Measurements from ENCODE around the gene SH2D1A. TPM values are rescaled to one million over a fixed set of nuclear protein-coding genes. Genes with fewer than 3 reads are reported as not detected.

SH2D1A gene
- total and polyA plus RNA-seq, 11 donors = 0.04 to 3.4 (median 0.42) TPM; not detected in 7

DNA sequence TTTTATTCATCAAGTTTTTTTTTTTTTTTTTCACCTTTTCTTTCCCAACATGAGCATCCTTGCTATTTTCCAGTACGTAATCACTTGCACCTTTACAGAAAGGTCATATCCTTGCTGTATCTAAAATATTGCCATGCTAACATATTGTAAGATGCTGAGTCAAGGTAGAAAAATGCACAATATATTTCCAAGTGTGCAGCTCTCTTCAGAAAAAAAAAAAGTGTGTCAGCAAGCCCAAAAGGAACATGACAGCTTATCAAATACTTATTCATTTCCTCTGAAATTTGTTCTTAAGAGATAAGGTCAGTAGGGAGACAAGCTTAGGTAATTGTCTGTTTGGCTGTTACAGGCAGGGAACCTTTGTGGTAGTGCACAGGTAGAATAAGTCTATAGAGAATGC is 27.0 kb downstream of the SH2D1A start:
- TF ChIP-seq, protein P1, sequence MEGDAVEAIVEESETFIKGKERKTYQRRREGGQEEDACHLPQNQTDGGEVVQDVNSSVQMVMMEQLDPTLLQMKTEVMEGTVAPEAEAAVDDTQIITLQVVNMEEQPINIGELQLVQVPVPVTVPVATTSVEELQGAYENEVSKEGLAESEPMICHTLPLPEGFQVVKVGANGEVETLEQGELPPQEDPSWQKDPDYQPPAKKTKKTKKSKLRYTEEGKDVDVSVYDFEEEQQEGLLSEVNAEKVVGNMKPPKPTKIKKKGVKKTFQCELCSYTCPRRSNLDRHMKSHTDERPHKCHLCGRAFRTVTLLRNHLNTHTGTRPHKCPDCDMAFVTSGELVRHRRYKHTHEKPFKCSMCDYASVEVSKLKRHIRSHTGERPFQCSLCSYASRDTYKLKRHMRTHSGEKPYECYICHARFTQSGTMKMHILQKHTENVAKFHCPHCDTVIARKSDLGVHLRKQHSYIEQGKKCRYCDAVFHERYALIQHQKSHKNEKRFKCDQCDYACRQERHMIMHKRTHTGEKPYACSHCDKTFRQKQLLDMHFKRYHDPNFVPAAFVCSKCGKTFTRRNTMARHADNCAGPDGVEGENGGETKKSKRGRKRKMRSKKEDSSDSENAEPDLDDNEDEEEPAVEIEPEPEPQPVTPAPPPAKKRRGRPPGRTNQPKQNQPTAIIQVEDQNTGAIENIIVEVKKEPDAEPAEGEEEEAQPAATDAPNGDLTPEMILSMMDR (IDR thresholded peaks at IDR 0.05) = no peak
- no peak for TF ChIP-seq POLR2A (IDR thresholded peaks at IDR 0.05)
- Histone ChIP-seq H3K4me3 (no peak overlapping the region), H3K36me3 (no peaks in the 10 kb centered on the region), H3K4me1 (no peaks in the 10 kb centered on the region), H3K9me3 (no peaks in the 10 kb centered on the region), H3K27ac (no peak overlapping the region), H3K27me3 (peaks cover 0 to 2% (median 0%) of the 10 kb centered on the region in 9 donors)
- ATAC-seq (no peak), DNase-seq (no peak)
- 61 to 76% (median 69%) methylated on average over 1 of the region's 1 CpG for WGBS, 4 donors
- intact Hi-C loops (cut with DNase I) = no loop called here

GRCh38 chrX:124378643-124379042 is 32.3 kb downstream of the SH2D1A start:
- Histone ChIP-seq H3K4me1 (no peaks in the 10 kb centered on the region), H3K9me3 (no peaks in the 10 kb centered on the region), H3K27me3 (peaks cover 0 to 2% (median 0%) of the 10 kb centered on the region in 9 donors), H3K27ac (no peak overlapping the region), H3K36me3 (no peaks in the 10 kb centered on the region), H3K4me3 (no peak overlapping the region)
- no peak for DNase-seq
- intact Hi-C loops (cut with DNase I) = no loop called here
- ATAC-seq = no peak
- TF ChIP-seq, protein P1 (IDR thresholded peaks at IDR 0.05) = no peak
- no peak for TF ChIP-seq POLR2A (IDR thresholded peaks at IDR 0.05)
- WGBS, 4 donors = 49 to 68% (median 53%) methylated on average over 4 of the region's 4 CpGs

- H3K4me3 ChIP-seq = no peak overlapping the region
- H3K27ac ChIP-seq = no peak overlapping the region
- ATAC-seq (no peak), DNase-seq (no peak)
- H3K27me3 ChIP-seq = no peaks in the 10 kb centered on the region
- H3K4me1 ChIP-seq = no peaks in the 10 kb centered on the region
- TF ChIP-seq, protein P1 (IDR thresholded peaks at IDR 0.05) = no peak
- TF ChIP-seq POLR2A (IDR thresholded peaks at IDR 0.05) = no peak
- intact Hi-C loops (cut with DNase I) = loop anchor here in 4 of 10 donors (10.0 kb wide), 1 partner anchor 169 kb away; no protein-coding TSS in a partner anchor
- H3K36me3 ChIP-seq = no peaks in the 10 kb centered on the region
- WGBS, 4 donors = 58 to 82% (median 75%) methylated on average over 4 of the region's 4 CpGs
- H3K9me3 ChIP-seq = no peaks in the 10 kb centered on the region
These were observed 37.0 kb downstream of the SH2D1A start for GRCh38 chrX:124383354-124383753.

GRCh38 chrX:124386401-124386800 is 40.0 kb downstream of the SH2D1A start:
- H3K4me3 ChIP-seq = no peak overlapping the region
- H3K36me3 ChIP-seq = no peaks in the 10 kb centered on the region
- intact Hi-C loops (cut with DNase I) = loop anchor here in 5 of 10 donors (5.0 to 10.0 kb wide), 2 partner anchors 172 to 174 kb away; no protein-coding TSS in a partner anchor
- H3K27me3 ChIP-seq = no peaks in the 10 kb centered on the region
- TF ChIP-seq, protein P1 (IDR thresholded peaks at IDR 0.05) = no peak
- ATAC-seq (no peak), DNase-seq (no peak)
- H3K9me3 ChIP-seq = no peaks in the 10 kb centered on the region
- no peak overlapping the region for H3K27ac ChIP-seq
- H3K4me1 ChIP-seq = no peaks in the 10 kb centered on the region
- 60 to 81% (median 67%) methylated on average over 6 of the region's 6 CpGs for WGBS, 4 donors
